HG03135 (cell line): ENCODE measurements around the gene RNF212.

Experiments used
- ATAC-seq: cut with Tn5 transposase; IDR thresholded peaks from one replicate; pipeline ENCODE4 v1.9.1; 2021; ENCODE audit warnings: mild to moderate bottlenecking, moderate library complexity; ENCODE audit not compliant: unreplicated experiment

The RNF212 gene

GRCh38 chr4:1115528-1116293 is 2.3 kb upstream of the RNF212 start:
- no peak for ATAC-seq

GRCh38 chr4:1112821-1113182 is 562 bp downstream of the RNF212 start:
- ATAC-seq = no peak

DNA sequence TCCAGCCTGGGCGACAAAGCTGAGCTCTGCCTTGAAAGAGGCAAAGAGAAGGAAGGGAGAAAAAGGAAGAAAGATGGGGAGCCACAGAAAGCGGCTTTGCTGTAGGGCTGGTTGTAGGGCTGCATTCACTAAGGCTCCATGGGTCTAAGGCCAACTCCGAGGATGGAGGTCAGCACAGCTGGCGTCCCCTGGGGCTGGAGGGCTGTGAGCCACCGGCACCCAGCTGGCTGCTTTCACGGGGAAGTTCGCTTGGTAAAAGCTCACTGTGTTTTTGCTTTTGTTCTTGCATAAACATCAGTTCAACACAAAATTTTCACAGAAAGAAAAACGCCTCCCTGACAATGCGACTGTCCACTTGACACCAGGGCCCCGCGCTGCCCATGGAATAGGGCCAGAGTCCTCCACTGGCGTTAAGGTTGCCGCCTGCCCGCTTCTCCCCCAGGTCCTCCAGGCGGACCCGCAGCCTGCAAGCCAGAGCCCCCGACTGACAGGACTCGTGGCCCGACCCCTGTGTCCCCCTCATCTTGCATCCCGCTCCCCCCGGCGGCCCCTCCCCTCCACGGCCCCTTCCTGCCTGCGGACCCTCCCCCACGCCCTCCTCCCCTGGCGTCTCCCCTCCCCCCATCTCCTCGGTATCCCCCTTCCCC is 1.1 kb downstream of the RNF212 start:
- ATAC-seq = no peak

- no peak for ATAC-seq
Measured at GRCh38 chr4:1111259-1111809, 2.0 kb downstream of the RNF212 start.

- no peak for ATAC-seq
Measured at GRCh38 chr4:1109898-1110506, 3.4 kb downstream of the RNF212 start.

GRCh38 chr4:1109333-1109732 is 4.0 kb downstream of the RNF212 start:
- no peak for ATAC-seq

- no peak for ATAC-seq
Measured at GRCh38 chr4:1105662-1106061, 7.7 kb downstream of the RNF212 start.

- no peak for ATAC-seq
Measured at GRCh38 chr4:1105067-1105466, 8.3 kb downstream of the RNF212 start.

- no peak for ATAC-seq
Measured at GRCh38 chr4:1104647-1105046, 8.7 kb downstream of the RNF212 start.

GRCh38 chr4:1099684-1100335 is 13.6 kb downstream of the RNF212 start:
- ATAC-seq = no peak

GRCh38 chr4:1099270-1099669 is 14.1 kb downstream of the RNF212 start:
- no peak for ATAC-seq

GRCh38 chr4:1098311-1098925 is 14.9 kb downstream of the RNF212 start:
- ATAC-seq = no peak

- ATAC-seq = no peak
Measured at GRCh38 chr4:1097553-1097952, 15.8 kb downstream of the RNF212 start.

DNA sequence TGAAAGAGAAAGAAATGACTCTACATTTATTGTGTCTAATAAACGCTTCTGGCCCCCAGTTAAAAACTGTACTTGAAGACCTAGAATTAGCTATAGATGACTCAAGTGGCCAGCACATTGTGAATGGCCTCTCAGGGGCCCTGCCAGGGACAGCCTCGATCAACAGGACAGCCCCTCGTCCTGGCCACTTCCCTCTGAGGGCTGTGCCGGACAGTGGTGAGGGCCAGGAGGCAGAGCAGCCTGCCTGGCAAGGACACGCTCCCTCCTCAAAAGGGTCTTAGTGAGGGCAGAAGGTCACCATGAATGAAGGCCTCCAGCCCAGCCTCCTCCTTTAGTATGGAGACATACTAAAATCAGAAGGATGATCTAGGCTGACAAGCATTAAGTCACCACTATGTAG is 16.5 kb downstream of the RNF212 start:
- ATAC-seq = no peak

- no peak for ATAC-seq
Measured at GRCh38 chr4:1094336-1094690, 19.1 kb downstream of the RNF212 start.

DNA sequence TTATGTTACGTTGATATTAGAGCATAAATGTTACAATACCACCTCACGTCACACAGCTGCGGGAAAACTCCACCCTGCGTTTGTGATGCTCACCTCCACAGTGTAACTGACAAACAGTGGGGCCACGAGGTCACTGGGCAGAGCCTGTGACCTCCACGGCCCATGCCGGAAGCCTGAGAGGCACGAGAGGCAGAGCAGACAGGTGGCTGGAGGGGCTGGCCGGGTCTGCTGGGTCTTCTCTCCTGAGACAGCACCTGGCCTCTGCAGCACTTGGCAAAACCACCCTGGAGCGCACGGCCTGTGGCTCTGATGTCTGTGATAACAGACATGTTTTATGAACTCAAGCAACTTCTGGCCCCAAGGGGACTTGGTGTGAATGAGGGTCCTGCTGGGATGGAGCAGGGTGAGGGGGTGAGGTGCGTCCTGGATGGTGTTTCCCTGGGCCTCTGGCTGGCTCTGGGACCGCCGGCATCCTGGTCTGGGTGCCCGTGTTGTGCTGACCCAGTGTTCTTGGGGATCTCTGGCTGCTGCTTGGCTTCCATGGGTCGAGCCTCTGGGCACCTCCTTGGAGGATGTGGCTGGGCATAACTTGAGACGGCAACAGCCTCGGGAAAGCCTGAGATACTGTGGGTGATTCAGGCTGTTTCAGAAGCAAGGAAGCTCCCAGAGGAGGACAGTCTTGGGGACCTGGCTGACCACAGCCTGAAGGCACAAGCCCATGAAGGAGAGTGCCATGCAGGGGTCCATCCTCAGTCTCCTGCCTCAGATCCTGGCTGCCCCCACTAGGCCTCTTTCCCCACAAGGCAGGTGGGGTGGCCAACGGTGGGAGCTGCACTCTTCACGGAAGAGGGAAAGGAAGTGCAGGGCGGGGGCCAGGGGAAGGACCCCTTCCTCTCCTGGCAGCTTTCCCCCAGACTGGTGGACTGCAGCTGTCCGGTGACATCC is 19.7 kb downstream of the RNF212 start:
- ATAC-seq = no peak

- ATAC-seq = no peak
Measured at GRCh38 chr4:1092983-1093361, 20.4 kb downstream of the RNF212 start.

GRCh38 chr4:1092026-1092982 is 21.1 kb downstream of the RNF212 start:
- ATAC-seq = no peak

DNA sequence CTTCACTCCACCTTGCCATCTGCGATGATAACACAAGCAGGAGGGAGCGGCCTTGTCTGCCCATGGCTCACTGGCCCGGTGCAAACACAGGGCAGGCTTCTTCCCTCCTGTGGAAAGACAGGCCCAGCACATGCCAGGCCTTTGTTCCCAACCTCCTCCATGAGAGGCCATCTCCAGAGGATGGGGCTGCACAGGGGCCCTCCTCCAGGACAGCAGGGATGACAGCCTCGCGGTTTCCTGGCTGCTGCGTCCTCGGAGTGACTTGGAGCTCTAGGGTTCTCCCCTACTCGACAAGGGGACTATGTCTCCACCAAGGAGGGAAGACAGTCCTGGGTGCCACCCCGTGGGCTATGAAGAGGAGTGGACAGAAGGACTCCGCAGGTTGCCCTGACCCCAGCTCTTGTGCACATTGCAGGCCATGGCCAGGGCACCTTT is 21.8 kb downstream of the RNF212 start:
- no peak for ATAC-seq
